Hematopoietic multipotent progenitor cell treated with erythropoietin and hydrocortisone succinate and interleukin-3 and kit ligand, for 4 days (in vitro differentiated cells): ENCODE measurements around the gene MAP3K8.
"Not testable (repeated sequence)": the region's sequence is repeated elsewhere in the genome, so short reads cannot be mapped to it uniquely, and the experiment has no call there.

Experiments used
- DNase-seq: peaks from one replicate; pipeline ENCODE4 v3.0.0-alpha.2; 2015

Gene MAP3K8

GRCh38 chr10:30423655-30424275 is 10.2 kb upstream of the MAP3K8 start:
- DNase-seq = not testable (repeated sequence)

- no peak for DNase-seq
Measured at GRCh38 chr10:30425336-30426075, 8.5 kb upstream of the MAP3K8 start.

- peak; percentile 59 for DNase-seq
Measured at GRCh38 chr10:30430544-30431298, 3.3 kb upstream of the MAP3K8 start.

GRCh38 chr10:30431435-30431911 is 2.5 kb upstream of the MAP3K8 start:
- DNase-seq = peak; percentile 65

GRCh38 chr10:30432622-30433305 is 1.2 kb upstream of the MAP3K8 start:
- no peak for DNase-seq

- DNase-seq = peak; percentile 81
Measured at GRCh38 chr10:30433306-30433729, 666 bp upstream of the MAP3K8 start.

- peak; percentile 91 for DNase-seq
Measured at GRCh38 chr10:30434273-30435072, 489 bp downstream of the MAP3K8 start.

GRCh38 chr10:30435073-30435422 is 1.1 kb downstream of the MAP3K8 start:
- peak; percentile 71 for DNase-seq

GRCh38 chr10:30435499-30436167 is 1.6 kb downstream of the MAP3K8 start:
- not testable (repeated sequence) for DNase-seq

GRCh38 chr10:30436191-30436611 is 2.2 kb downstream of the MAP3K8 start:
- DNase-seq = peak; percentile 83

GRCh38 chr10:30436671-30437030 is 2.7 kb downstream of the MAP3K8 start:
- no peak for DNase-seq

- DNase-seq = peak; percentile 92
Measured at GRCh38 chr10:30437031-30437841, 3.3 kb downstream of the MAP3K8 start.

- no peak for DNase-seq
Measured at GRCh38 chr10:30438021-30438850, 4.3 kb downstream of the MAP3K8 start.

- DNase-seq = no peak
Measured at GRCh38 chr10:30439931-30440330, 5.9 kb downstream of the MAP3K8 start.

- no peak for DNase-seq
Measured at GRCh38 chr10:30442019-30442606, 8.1 kb downstream of the MAP3K8 start.

GRCh38 chr10:30443049-30443448 is 9.1 kb downstream of the MAP3K8 start:
- no peak for DNase-seq

- no peak for DNase-seq
Measured at GRCh38 chr10:30445711-30446110, 11.7 kb downstream of the MAP3K8 start.

- peak; percentile 21 for DNase-seq
Measured at GRCh38 chr10:30447125-30447799, 13.3 kb downstream of the MAP3K8 start.

GRCh38 chr10:30448092-30448491 is 14.1 kb downstream of the MAP3K8 start:
- no peak for DNase-seq
